ENCODE data around the gene CD248.

DNA sequence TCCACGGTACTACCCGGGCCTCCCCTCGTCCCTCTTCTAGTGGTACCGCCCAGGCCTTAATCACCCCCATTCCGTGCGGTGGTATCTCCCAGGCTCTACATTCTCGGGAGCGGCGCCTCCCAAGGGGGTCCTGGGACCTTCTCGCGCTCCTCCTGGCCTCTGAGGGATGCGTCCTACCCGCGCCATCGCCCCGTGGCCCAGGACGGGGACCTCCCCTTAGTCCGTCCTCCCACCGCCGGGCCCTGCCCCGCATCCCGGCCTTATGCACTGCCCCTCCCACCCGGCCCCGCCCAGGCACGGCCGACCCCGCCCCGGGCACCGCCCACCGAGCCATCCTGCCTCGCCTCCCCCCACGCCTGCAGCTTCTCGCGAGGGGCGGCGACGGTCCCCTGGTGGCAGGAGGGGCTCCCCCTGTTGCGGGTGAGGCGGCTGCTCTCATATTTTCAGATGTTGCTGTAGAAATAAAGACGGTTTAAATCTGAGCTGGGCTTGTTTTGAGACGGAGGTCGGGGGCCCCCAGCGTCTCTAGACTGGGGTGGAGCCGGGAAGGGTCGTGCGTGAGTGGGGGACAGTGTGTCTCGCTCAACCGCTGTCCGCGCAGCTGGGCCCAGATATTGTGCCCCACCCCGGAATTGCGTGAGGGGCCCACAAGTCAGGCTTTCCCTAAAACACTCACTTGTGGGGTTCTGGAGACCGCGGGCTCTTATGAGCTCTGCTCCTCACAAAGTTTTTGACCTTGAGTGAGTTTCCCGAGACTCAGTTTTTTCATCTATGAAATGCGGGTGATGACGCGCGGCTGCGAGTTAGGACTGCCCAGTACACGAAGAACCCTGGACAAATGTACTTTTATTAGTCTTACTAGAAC, 49.2 kb downstream of the CD248 start:
- TF ChIP-seq, protein P1, sequence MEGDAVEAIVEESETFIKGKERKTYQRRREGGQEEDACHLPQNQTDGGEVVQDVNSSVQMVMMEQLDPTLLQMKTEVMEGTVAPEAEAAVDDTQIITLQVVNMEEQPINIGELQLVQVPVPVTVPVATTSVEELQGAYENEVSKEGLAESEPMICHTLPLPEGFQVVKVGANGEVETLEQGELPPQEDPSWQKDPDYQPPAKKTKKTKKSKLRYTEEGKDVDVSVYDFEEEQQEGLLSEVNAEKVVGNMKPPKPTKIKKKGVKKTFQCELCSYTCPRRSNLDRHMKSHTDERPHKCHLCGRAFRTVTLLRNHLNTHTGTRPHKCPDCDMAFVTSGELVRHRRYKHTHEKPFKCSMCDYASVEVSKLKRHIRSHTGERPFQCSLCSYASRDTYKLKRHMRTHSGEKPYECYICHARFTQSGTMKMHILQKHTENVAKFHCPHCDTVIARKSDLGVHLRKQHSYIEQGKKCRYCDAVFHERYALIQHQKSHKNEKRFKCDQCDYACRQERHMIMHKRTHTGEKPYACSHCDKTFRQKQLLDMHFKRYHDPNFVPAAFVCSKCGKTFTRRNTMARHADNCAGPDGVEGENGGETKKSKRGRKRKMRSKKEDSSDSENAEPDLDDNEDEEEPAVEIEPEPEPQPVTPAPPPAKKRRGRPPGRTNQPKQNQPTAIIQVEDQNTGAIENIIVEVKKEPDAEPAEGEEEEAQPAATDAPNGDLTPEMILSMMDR (tag by site-specific recombination; IDR thresholded peaks at IDR 0.05) = peak; percentile 52; the same call in 1 of the 2 replicates
- no peak for TF ChIP-seq ZNF274 (IDR thresholded peaks at IDR 0.05; ENCODE audit: low read length)
- TF ChIP-seq ZNF274 (tag by site-specific recombination; IDR thresholded peaks at IDR 0.05; ENCODE audit: borderline replicate concordance) = no peak
- no peak for TF ChIP-seq BCL11B (tag by site-specific recombination; IDR thresholded peaks at IDR 0.05; ENCODE audit: low read depth)
